HG03108 (cell line): ENCODE data around the gene ALKBH3.

Experiments
- ATAC-seq: cut with Tn5 transposase; IDR thresholded peaks from one replicate; pipeline ENCODE4 v1.9.1; 2021; ENCODE audit warnings: moderate library complexity; ENCODE audit not compliant: unreplicated experiment

The ALKBH3 gene

DNA sequence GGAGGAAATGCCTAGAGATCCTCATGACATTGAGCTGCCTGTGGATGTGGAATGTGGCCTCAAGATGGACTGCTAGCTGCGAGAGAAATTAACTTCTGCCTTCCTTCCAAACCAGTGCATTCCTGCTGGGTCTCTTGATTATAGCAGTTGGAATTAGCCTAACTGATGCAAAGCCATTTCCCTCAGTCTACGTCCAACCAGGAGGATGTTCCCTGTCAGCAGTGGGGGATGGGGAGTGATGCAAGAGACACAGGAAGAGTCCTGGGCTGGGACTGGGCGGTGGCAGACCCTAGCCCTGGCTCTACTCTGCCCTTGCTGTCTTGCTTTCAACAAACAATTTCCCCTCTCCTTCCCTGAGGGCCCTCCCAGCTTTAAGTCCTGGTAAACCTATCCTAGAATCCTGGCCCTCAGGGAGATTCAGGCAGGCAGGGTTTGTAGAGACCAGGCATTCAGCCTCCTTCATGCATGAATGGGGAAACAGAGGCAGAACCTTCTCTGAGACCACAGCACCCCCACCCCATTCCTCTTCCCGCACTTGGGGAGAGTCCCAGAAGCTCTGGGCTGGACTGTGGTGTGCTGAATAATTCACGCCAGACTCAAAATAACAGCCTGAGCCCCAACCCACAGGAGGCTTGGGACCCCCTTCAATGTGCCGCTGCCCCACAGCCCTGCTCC is 78.8 kb downstream of the ALKBH3 start:
- ATAC-seq, result no peak

DNA sequence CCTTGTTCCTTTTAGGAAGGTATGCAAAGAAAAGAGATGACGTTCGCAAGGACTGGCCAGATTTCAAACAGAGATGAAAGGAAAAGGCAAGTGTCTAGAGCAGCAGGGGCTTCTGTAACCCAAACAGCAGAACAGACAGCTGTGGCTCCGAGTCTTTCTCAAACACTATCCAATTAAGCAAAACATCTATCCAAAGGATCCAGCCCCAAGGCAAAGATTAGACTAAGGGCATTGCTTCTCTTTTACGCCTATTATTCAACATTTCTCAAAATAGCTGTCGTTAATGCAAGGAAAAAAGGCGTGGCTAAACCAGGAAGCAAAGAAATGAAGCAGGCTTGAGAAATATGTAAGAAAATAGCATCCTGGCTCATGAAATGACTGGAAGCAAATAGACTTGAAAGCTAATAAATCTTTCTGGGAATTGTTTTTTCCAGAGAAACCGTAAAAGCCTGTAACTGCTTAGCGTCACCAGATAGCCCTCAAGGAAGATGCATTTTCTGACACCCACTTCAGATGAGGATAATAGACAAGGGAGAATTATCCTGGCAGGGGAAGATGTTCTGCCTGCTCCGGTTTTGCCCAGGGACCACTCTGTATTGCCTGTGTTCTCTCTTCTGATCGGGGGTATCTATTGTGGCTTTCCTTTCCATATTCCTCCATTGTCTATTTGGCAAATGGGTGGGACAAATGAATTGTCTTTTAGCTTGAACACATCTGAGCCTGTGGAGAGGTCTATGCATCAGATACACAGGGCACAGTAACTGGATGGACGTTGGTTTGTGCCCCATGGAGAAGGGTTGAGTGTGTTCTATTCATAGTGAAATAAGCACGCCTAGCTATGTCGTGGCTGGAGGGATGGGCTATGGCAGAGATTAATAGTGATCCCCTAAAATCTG is 82.0 kb downstream of the ALKBH3 start:
- ATAC-seq, result no peak

DNA sequence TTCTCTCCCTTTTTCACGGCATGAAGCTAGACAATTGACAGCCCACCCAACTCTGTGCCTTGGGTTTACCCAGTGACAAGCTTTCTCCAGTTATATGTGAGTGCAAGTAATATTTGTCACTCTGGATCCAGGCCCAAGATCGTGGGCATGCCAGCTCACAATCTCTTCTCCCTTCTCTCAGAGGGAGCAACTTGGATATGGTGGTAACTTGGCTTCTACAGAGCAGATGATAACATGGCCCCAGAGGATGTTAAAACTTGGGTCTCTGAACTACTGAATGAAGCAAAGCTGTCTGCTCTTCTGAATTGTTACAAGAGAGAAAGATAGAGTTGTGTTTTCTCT is 82.6 kb downstream of the ALKBH3 start:
- no peak for ATAC-seq

DNA sequence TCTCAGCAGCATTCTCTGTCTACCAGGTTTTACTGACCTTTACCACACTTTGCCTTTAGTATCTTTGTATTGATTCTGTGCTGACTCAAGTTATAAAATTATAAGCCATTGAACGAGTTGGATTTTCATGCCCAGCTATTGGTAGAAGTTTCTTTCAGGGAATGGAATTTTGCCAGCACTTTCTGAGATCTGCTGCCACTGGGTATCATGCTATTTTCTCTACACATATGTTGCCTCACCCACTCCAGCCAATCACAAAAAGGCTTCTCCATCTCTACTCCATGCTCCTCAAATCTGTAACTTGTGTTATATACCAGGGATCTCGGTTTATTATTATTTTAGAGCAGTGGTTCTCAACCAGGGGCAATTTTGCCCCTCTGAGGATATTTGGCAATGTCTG is 87.0 kb downstream of the ALKBH3 start:
- no peak for ATAC-seq

DNA sequence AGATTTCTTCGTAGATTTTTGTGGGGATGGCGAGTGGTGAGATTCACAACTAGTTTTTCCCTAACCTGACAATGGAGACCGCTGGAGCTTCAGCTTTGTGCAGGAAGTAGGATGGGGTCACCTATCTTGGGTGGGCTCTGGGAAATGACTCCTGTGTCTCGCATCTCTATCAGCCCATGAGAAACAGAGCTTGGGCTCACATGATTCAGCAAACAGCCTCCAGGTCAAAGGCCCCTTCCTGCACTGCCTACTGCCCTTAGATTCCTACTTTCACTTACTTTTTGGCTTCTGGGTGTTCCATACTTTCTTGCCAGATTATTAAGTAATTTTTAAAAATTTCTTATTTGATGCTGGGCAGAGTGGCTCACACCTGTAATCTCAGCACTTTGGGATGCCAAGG is 88.1 kb downstream of the ALKBH3 start:
- no peak for ATAC-seq

DNA sequence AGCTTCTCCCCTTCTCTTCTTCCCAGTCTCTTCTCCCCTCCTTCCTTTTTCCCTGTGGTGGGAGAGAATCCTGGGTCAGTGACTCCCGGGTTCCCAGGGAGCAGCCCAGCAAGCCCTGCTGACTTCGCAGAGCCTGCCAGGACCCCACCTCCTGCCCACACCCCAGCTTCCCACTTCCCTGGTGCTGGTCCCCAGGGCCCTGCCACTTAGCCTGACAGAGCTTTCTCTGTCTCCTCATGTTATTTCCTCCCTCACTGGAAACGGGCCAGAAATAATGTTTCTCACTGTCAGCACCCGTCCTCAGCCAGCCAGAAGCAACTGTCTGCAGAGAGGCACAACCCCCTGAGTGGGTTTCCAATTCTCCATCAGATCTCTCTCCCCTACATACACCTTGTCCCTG is 88.9 kb downstream of the ALKBH3 start:
- ATAC-seq, result no peak
